ENCODE data around the gene ADAMTSL3.
"Not testable (repeated sequence)": the region's sequence is repeated elsewhere in the genome, so short reads cannot be mapped to it uniquely, and the experiment has no call there.

Gene ADAMTSL3

GRCh38 chr15:83983634-83984458 lies 329.9 kb downstream of the ADAMTSL3 start:
- DNase-seq: no peak

GRCh38 chr15:83984601-83985000 lies 330.7 kb downstream of the ADAMTSL3 start:
- no peak for DNase-seq

DNA sequence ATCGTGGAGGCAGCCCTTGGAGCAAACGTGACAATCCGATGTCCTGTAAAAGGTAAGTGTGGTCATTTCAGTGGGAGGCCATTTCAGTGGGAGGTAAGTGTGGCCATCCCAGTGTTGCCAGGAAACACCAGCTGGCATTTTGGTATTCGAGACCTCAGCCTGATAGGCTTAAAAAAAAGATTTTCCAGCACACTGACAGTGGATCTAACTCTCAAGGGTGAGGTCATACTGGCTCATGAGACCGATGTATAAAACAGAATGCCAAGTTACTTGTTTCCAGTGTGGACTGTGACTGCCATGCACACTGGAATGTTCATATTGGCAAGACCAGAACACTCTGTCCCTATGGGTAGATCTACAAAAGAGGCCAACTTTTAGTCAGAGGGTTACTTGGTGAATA lies 337.2 kb downstream of the ADAMTSL3 start:
- no peak for DNase-seq

DNA sequence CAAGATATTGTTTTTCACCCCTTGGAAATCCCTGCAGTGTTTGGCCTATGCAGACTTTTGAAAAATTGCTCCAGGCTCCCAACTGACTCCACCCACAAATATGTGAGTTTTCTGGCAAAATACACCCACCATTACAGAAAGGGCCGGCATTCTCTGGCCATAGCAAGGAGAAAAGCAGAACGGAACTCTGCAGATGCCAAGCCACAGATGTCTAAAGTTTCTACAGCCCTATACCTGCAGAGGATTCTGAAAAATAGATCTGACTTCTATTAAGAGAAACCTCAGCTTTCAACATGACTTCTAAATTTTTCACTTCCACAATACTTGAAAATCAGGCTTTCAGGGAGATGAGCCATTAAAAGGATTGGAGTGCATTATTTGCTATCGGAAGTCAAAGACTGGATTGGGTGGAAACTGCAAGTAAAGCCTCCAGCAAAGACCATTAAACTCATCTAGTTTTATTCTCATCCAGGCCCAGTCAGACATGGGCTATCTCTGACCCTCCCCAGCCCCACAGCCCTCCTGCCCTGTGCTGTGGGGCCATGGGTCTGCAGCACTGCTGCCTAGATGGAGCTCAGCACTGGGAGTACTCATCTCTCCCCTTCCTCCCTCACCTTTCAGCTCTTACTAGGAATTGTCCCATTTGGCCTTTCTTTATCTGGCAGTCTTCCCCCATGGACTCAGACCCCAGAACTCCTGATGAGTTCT lies 338.6 kb downstream of the ADAMTSL3 start:
- DNase-seq: no peak

DNA sequence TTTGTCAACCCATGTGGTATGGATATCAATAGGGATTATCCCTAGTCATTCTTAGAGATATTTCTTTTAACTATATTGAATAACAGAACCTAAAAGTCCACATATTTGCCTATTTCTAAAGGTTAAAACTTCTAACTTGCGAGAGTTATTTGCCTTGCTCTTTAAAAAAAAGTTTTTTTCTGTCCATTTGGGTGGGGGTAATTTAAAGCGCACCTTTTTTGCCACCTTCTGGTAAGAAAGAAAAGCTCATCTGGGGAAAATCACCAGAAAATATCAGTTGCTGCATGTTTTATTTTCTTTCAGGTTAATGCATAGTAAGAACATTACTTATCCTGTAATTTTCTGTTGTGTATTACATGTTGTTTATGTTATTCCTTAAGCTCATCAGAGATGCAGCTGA lies 339.7 kb downstream of the ADAMTSL3 start:
- no peak for DNase-seq

GRCh38 chr15:83998486-83998885 lies 344.6 kb downstream of the ADAMTSL3 start:
- DNase-seq: no peak

DNA sequence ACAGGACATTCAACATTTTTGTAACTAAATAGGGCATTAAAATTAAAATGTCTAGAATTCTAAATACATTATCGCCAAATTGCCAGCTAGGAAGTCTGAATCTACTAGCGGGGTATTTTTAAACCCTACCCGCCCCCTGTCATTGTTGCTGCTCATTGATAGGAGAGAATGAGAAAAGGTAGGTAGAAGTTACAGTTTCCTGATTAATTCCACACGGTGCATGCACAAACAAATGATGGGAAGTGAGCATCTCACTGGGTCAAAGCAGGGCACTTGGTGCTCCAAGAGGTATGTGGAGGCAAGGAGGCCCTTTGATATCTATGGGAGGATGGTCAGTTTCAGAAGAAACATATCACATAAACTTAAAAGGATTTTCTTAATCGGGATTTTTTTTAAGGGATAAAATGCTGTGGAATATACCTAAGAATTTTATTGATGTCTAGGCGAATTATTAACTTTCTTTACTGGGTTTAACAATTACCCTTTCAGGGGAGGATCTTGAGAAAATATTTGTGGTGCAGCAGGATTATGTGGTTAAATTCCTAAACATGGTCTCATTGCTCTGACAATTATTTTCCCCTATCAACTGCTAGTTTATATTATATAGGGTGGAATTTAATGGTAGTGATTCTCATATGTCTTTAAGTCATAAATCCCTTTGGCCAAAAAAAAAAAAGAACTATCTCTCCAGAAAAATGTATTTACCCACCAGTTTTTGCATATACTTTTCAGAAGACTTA lies 345.6 kb downstream of the ADAMTSL3 start:
- no peak for DNase-seq

- DNase-seq: no peak
These were observed 347.1 kb downstream of the ADAMTSL3 start for GRCh38 chr15:84001037-84001436.

DNA sequence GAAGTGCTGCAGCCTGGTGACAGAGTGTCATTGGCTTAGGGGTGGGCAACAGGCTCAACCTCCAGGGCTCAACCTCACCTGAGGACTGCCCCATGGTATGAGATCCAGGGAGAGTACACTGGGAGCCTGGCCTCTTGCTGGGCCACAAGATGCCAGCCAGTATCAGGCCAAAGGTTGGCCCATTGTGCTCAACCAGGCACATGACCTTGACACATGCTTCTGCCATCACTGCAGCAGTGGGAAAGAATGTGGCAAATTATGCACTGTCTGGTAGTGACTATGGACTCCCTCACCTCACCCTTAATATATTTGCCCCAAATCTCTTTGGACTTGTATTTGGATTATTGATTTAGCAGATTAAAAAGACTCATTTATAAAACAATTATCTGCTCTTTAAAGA lies 347.7 kb downstream of the ADAMTSL3 start:
- no peak for DNase-seq

DNA sequence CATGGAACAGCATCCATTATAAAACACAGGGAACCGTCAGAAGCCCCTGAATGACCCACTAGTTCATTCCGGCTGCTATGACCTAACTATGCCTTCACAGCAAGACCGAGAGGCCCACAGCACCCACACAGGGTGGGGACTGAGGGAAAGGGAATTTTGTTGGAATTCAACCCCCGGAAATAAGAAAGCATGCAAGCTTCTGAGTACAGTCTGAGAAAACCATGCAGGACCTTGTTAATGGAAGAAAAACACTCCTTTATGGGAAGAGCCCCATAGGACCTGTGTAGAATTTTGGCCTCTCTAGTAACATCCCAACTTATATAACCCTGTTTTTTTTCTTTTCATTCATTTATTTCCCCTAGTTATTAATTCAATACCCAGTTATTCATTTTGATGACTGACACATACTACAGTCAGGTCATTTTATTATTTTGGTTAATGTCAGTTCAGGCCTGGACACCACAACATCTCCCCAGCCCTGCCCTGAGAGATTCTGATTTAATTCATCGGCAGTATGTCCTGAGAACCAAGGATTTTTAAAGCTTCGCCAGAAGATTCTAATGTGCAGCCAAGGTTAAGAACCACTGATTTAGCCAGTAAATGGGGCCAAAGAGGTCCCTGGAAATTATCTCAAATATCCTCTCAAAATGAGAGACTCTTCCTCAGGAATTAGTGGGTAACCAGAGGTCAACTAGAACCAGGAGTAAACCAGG lies 350.0 kb downstream of the ADAMTSL3 start:
- DNase-seq: no peak

GRCh38 chr15:84006421-84006820 lies 352.5 kb downstream of the ADAMTSL3 start:
- no peak for DNase-seq

- DNase-seq: no peak
These were observed 355.7 kb downstream of the ADAMTSL3 start for GRCh38 chr15:84009616-84010015.

DNA sequence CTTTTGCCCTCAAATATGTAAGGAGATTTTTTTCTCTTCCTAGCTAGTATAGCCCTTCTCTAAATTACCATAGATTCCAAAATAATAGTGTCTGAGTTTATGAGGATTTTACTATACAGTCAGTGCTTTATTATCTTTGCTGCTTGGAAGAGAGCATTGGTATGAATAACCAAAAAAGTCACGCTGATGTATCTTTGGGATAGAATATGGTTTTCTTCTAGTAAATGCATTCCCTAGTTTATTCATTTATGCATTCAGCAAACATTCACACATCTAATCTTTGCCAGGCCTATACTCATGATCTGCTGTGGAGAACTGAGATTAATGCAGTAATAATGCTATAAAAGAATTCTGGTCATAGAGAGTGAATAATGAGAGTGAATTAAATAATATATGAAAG lies 356.3 kb downstream of the ADAMTSL3 start:
- no peak for DNase-seq

DNA sequence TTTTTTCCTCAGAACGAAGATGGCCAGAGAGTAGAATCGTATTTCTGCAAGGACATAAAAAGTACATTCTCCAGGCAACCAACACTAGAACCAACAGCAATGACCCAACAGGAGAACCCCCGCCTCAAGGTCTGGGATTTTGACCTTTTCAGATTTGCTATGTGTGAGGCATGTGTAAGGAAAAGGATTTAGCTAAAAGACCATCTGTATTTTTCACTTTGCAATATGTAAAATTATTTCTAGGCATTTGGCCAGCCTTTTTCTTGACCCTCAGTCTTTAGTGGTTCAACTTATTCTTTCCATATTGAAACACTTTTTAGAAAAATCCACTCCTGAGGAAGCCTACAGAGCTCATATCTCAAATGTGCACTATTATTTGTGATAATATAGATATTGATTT lies 362.4 kb downstream of the ADAMTSL3 start:
- DNase-seq: no peak

DNA sequence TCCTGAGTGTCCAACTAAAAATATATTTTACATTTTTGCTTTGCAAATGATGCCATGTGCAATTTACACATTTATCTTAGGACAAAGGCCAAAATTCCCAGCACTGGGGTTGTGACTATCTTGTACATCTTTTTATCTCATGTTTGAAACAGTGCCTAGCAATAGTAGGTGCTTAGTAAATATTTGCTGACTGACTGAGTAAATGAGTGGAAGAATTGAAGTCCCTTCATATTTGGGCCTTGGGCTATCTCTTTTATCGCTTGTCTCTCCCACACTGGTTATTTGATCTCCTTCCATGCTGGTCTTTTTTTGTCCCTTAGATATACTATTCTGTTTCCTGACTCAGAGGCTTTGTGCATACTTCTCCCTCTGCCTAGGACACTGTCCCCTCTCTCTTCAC lies 368.6 kb downstream of the ADAMTSL3 start:
- DNase-seq: no peak

DNA sequence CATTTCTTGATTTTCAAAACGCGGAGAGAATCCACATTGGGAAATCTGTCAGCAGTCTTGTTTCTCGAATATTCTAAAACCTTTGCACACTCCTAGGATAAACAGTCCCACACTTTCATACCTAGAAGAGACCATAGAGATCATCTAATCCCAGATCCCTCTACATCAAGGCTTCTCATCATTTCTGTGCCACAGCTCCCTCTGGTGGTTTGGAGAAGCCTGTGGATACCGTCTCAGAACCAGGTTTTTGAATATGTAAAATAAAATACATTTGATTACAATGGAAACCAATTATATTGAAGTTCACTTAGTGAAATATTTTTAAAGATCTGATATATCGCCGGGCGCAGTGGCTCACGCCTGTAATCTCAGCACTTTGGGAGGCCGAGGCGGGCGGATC lies 369.7 kb downstream of the ADAMTSL3 start:
- peak; percentile 27 to 28 for DNase-seq

DNA sequence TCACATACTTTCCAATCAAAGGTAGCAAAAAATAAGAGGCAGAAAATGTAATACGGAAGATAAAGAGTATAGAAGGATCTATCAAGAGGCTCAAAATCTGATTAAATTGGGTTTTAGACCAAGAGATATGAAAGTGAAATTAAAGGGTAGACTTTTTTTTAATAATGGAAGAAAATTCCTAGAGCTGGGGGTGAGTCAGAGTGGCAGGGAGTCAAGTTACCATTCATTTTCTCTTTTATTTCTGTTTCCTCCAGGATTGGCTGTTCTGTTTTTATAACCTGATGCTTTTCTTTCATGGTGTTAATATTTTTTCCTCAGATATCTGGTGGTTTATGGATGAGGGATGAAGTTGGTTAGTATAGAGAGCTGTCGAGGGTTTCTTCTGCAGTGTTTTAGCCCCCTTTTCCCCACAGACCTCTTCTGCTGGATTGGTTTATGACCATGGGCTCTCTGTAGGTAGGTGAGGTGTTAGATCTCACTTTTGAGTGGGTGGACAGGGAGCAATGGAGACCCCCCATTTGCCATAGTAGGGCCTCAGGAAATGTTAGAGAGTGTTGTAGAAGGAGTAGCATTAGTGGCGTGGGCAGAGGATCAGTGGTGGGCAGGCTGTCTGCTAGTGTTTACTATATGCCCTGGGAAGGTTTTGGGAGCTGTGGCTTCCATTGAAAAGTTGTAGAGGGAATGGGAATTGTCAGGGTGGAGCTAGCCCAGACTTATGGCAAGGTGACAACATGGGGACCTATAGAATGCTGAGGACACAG lies 380.1 kb downstream of the ADAMTSL3 start:
- DNase-seq: no peak

- no peak for DNase-seq
These were observed 380.9 kb downstream of the ADAMTSL3 start for GRCh38 chr15:84034578-84035398.

DNA sequence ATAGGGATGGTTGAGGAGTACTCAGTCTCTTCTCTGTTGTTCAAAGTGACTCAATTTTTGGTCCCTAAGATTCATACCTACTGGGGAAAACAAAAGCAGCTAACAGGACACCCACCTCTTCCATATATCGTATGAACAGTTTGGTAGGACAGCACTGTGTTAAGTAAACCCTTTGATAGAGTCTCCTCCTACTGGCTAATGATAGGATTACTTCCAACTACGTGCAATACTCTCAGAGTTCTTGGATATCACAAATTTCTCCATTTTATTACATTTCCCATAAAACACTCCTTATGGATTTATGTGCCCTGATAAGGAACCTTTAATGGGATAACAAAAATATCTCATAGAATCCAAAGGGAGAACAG lies 381.5 kb downstream of the ADAMTSL3 start:
- no peak for DNase-seq

- no peak for DNase-seq
These were observed 383.4 kb downstream of the ADAMTSL3 start for GRCh38 chr15:84037301-84037700.

GRCh38 chr15:84042434-84043056 lies 388.6 kb downstream of the ADAMTSL3 start:
- DNase-seq: not testable (repeated sequence)
